GM19372 (cell line): ENCODE results near the gene TNFRSF9.
"Not testable (repeated sequence)": the region's sequence is repeated elsewhere in the genome, so short reads cannot be mapped to it uniquely, and the experiment has no call there.

ENCODE experiments used
- ATAC-seq: cut with Tn5 transposase; IDR thresholded peaks from one replicate; pipeline ENCODE4 v1.9.1; 2021; ENCODE audit warnings: mild to moderate bottlenecking, low read depth, moderate library complexity; ENCODE audit not compliant: unreplicated experiment

TNFRSF9 gene

DNA sequence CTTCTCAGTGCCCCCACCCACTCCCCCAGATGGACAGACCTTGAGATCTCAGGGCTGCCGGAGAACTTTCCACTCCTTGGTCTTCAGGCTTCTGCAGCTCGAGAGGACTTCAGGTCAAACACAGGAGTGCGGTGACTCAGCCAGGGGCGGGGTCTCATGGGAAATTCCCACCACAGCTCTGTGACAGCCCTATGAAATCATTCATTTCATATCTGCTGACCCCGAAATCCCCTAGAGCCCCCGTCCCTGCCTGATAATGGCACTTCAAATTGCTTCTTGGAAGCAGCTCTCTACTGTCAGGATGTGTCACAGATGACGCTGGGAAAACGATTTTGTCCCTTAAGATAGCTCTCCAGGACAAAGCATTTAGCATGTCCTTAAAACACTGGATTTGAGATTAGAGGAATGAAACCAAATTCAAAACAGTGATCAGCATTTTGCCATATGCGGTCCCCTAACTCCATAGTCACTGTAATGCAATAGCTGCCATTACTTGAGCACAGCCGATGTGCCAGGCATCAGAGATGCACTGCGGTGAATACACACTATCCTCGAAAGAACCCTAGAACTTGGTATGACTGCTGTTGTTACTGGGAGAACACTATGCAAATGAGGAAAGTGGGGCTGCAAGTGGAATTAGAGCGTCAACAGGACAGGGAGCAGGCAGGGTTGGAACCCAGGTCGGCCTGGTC, at the start of gene TNFRSF9:
TNFRSF9 (minus strand) TSS at position 95 of the 692 bp plus-strand sequence. CDS start 845 bp downstream, outside the sequence.
- ATAC-seq: no peak

DNA sequence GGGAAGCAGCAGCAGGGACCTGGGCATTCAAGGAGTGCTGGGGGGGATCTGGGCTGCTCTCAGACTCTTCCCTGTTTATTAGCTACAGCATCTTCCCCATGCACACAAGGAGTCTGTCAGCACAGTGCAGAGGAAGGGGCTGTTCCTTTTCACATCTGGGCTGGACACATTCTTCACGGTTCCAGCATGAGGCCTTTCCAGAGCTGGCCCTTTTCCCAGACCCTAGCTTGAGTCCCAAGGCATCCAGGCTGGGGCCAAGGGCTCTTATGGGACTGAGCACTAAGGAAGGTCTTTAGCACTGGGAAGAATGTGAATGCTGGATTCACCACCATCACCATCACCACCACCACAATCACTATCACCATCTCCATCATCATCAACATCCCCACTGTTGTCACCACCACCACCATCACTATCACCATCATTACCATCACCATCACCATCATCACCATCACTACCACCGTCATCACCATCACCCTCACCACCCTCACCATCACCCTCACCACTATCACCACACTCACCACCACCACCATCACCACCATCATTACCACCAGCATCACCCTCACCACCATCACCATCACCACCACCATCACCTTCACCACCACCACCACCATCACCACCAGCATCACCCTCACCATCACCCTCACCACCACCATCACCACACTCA, 49.3 kb upstream of the TNFRSF9 start:
- no peak for ATAC-seq

DNA sequence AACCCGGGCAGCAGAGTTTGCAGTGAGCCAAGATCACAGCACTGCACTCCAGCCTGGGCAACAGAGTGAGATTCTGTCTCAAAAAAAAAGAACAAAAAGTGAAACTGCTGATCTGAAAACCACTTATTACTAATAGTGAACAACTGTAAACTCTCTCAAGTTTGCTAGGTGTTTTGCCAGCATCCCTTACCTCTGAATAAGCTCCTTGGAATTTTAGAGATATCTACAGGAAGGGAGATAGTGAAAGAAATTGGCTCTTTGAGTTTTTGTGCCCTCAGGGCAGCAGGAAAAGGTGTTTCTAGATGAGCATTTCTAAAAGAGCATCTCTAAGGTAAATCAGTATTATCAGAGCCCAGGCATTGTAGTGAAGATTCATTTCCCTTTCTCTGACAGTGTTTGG, 47.9 kb upstream of the TNFRSF9 start:
- ATAC-seq: no peak

DNA sequence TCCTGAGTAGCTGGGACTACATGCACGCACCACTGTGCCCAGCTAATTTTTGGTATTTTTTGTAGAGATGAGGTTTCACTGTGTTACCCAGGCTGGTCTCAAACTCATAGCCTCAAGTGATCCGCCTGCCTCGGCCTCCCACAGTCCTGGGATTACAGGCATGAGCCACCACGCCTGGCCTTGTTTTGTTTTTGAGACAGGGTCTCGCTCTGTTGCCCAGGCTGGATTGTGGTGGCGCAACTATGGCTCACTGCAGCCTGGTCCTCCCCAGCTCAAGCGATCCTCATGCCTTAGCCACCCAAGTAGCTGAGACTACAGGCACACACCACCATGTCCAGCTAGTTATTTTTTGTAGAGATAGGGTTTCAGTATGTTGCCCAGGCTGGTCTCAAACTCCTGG, 46.9 kb upstream of the TNFRSF9 start:
- no peak for ATAC-seq

DNA sequence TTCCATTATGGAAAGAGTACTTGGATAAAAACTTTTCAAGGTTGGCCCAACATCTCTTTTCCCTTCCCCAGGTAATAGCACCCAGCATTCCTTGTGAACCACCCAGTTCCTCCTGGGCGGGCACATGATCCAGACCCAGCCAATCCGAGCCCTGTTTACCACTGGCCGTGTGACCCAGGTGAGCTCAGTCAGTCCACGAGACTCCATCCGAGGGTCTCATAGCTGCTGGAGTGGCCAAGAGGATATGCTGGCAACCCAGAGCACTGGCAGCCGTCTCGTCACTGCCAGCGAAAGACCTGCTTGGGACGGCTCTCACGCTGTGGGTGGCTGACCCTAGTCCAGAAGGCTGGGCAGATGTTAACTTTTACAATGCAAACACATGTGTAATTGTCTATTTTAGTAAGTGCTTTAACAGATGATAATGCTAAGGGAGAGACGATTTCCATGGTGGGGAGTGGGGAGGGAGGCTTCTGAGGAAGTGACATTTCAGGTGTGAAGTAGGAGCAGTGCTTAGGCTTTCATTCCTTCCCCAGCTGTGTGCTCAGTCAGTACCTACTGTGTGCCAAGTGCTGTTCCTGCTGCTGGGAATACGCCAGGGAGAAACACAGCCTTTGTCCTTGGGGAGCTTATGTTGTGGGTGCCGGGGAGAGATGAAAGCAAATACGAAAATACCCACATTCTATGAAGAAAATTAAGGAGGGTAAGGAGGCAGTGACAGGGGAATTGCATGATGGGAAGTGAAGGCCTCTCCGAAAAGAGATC, 45.4 kb upstream of the TNFRSF9 start:
- ATAC-seq: no peak

DNA sequence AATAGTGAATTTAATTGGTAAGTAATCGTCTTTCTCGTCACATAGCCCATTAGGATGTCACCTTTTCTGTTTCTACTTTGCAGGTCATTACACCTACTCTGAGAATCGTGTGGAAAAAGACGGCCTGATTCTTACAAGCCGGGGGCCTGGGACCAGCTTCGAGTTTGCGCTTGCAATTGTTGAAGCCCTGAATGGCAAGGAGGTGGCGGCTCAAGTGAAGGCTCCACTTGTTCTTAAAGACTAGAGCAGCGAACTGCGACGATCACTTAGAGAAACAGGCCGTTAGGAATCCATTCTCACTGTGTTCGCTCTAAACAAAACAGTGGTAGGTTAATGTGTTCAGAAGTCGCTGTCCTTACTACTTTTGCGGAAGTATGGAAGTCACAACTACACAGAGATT, 44.2 kb upstream of the TNFRSF9 start:
- no peak for ATAC-seq

DNA sequence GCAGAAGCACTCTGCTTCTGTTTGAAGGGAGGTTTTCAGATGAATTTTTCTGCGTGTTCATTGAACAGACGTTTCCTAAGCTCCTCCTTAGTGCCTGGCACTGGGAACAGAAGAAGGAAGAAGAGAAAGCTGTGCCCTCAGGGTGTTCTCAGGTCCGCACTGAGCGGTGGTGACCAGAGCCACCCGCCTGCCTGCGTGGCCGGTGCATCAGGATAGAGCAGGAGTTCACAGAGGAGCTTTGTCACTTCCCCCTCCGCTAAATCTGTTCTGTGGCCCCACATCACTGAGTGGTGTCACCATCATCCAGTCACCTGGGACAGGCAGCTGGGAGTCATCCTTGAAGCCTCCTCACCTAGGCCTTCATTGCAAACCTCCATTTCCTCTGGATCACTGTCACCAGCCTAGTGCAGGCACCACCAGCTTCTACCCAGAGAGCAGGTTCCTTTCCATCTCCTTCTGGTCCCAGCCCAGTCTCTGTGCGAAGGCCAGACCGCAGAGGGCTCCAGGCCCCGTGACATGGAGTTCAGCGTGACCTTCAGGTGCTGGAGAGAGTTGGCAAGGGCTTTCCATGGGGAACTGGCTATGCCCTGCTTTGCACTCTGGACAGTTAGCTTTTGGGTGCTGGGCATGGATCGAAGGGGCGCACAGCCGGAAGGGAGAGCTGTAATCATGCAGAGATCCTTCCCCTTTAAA, 42.6 kb upstream of the TNFRSF9 start:
- no peak for ATAC-seq

DNA sequence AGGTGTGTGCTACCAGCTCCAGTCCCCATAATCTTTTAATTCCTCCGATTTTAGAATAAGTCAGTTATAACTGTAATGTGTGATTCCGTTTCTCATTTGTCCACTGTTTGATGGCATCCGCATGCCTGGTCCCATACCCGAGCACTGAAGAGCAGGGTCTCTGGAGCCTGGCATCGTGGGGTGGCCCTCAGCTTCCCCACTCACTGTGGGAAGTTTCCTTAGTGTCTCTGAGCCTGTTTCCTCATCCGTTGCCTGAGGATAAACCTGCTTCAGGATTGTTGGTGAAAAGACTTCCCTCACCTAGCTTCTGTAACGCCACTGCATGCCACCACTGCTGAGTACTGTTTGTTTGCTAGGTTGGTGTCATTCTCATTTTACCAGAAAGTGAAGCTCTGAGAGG, 40.3 kb upstream of the TNFRSF9 start:
- no peak for ATAC-seq

DNA sequence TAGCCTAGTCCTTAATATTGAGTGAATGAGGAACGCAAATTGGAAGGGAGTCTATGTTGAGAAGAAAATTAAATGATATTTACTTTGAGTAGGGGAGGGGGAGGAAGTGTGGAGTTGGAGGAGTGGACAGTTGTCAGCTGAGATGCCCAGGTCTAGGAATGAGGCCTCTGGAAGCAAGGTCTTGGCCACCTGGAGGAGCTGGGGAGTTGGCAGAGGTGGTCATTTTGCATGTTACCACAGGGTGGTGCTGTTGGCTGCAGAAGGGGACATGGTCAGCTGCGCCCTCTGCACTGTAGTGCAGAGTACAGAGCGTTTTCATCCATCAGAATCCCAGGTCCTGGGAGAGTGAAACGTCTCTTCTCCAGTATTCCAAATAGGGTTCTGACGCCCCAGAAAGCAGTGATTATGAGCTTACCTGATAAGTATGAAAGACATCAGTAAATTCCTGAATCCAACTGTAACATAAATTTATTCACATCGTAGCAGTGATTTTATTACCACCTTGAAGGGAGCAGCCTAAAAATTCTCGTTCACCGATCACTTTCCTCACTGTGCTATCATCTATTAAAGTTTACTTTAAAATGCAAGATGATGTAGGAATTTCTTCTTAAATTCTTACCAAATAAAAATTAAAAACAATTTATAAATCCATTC, 34.7 kb upstream of the TNFRSF9 start:
- no peak for ATAC-seq

DNA sequence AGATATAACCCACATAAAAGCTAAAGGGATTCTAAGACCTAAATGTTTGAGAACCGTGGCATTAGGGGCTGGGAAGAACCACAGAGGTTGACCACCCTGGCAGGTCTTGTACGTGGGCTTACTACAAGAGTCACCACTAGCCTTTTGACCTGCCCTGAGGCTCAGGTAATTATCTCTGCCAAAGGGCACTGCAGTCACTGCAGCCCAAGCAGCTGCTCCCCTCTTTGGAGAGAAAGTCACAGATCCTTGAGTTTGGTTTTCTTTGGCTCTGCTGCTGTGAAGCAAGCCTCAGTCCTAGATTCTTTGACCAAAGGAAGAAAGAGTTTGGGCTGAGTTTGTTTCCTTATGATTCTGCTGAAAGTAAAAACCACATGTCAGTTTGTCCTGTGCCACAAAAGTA, 32.4 kb upstream of the TNFRSF9 start:
- ATAC-seq: no peak

DNA sequence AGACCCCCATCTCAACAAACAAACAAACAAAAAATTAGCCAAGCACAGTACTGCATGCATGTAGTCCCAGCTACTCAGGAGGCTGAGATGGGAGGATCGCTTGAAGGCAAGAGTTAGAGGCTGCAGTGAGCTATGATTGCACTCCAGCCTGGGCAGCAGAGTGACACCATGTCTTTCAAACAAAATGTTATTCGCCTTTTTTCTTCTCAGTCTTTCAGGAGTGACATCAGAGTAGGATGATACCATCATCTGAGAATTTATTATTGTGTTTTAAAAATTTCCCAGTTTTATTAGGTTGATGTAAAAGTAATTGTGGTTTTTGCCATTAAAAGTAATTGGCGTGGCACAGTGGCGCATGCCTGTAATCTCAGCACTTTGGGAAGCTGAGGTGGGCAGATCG, 31.6 kb upstream of the TNFRSF9 start:
- no peak for ATAC-seq

DNA sequence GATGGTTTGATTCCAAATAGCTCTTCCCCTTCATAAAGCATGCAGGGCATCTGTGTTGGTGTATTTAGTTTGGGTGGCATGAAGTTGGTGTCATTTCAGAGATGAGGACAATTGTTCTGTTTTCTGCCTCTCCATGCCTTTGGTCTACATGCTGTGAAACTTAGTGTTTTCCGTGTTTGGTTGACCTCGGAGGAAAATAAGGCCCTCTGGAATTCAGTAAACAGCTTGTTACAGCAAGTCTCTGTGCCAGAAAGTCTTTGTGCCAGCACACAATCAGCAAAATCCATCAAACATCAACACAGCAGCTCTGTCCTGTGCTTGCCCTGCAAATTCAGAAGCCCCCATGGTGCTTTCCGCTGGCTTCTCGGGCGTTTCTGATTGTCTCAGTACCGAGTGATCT, 30.4 kb upstream of the TNFRSF9 start:
- no peak for ATAC-seq

DNA sequence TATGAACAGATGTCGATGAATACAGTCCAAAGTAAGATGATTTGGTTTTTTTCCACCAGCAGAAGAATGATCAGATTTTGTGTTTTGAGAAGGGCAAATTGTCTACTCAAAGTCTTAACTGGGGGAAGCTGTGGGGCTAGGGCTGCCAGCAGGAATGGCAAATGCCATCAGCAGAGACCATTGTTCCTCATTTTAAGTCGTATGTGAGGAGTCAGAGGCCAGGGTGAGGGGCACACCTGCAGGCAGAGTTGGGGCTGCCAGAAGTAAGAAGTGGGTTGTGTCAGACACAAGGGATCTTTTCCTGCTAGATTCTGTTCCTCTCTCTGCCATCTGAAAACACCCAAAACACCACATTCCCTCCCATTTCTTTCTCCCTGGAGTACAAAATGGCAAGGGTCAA, 29.6 kb upstream of the TNFRSF9 start:
- ATAC-seq: no peak

DNA sequence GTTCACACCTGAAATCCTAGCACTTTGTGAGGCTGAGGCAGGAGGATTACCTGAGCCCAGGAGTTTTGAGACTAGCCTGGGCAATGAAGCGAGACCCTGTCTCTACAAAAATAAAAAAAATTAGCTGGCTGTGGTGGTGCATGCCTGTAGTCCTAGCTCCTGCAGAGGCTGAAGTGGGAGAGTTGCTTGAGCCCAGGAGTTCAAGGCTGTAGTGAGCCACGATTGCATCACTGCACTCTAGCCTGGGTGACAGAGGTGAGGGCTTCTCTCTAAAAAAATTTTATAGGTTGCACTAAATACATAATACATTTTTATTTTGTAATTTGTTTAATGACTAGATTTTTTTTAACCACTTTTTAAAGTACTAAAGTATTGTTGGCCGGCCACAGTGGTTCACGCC, 27.0 kb upstream of the TNFRSF9 start:
- ATAC-seq: no peak

DNA sequence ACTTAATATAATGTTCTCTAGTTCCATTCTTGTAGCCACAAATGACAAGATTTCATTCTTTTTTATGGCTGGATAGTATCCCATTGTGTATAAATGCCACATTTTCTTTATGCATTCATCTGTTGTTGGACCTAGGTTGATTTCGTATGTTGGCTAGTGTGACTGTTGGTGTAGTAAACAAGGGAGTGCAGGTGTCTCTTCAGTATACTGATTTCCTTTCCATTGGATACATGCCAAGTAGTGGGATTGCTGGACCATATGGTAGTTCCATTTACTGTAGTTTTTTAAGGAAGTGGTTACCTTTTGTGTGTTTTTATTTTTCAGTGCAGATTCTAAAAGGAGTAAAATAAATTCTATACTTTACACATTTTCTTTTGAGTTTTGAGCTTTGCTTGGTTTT, 26.6 kb upstream of the TNFRSF9 start:
- ATAC-seq: no peak

DNA sequence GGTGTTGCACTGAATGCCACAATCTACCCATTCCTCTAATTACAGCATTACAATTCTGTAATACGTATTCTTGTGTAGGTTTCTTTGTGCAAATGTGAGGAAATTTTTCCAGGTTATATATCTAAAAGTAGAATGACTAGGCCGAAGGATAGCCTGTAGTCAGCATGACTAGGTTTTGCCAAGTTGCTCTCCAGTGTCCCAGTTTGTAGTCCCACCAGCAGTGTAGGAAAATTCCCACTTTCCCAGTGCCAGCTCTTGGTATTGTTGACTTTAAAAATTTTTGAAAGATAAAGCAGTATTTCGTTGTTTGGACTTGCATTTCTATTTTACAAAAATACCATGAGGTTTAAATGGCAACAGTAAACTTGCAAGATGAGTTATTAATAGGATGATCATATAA, 23.8 kb upstream of the TNFRSF9 start:
- no peak for ATAC-seq

DNA sequence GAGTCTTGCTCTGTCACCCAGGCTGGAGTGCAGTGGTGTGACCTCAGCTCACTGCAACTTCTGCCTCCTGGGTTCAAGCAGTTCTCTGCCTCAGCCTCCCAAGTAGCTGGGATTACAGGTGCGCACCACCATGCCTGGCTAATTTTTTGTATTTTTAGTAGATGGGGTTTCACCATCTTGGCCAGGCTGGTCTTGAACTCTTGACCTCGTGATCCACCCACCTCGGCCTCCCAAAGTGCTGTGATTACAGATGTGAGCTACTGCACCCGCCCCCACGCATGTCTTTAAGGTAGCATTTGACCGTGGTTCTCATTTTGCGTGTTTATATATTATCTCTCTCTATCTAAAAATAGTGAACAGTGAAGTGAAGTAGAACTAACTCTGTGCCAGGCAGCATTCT, 23.2 kb upstream of the TNFRSF9 start:
- ATAC-seq: not testable (repeated sequence)

DNA sequence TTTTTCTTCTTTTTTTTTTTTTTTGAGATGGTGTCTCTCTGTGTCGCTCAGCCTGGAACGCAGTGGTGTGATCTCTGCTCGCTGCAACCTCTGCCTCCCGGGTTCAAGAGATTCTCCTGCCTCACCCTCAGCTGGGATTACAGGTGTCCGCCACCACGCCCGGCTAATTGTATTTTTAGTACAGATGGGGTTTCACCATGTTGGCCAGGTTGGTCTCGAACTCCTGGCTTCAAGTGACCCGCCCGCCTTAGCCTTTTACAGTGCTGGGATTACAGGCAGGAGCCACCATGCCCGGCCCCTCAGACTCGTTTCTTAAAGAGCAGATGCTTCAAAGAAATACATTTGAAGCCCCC, 22.7 kb upstream of the TNFRSF9 start:
- ATAC-seq: not testable (repeated sequence)

DNA sequence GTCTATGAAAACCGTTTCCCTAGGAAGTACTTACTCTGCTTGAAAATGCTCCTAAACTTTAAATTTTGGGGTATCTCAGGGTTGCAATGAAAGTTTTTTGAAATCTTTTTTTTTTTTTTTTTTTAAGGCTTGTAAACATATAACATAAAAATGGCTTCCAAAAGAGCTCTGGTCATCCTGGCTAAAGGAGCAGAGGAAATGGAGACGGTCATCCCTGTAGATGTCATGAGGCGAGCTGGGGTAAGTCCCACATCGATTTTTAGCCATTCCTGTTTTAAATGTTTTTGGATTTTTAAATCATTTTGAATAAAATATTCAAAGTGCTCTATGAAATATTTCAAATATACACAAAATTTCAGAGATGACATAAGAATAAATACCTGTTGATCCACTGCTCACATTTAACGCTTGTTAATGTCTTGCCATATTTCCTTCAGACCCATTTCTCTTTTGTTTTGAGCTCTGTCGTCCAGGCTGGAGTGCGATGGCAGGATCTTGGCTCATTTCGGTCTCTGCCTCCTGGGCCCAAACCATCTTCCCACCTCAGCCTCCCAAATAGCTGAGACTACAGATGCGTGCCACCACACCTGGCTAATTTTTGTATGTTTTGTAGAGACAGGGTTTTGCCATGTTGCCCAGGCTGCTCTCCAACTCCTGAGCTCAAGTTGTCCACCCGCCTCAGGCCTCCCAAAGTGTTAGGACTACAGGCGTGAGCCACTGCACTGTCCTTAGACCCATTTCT, 22.2 kb upstream of the TNFRSF9 start:
- no peak for ATAC-seq

DNA sequence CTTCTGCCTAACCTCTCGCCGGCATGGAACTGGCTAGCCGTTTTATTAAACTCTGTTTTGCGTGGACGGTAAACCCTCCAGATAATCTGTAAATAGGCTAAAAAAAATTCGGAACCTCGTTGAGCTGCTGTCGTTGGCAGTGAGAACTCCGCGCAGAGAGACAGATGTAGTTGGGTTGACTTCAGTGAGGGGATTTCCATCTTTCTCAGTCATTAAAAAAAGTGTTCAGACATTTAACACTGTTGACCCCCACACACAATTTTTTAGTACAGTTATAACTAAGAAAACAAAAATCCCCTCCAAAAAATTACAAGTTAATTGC, 21.3 kb upstream of the TNFRSF9 start:
- ATAC-seq: no peak
